Measurements from ENCODE around the gene ZNF580. TPM values are rescaled to one million over a fixed set of nuclear protein-coding genes. Genes with fewer than 3 reads are reported as not detected.

Gene ZNF580
- total RNA-seq, 1 donor from 2014 or later = 41.8 TPM

DNA sequence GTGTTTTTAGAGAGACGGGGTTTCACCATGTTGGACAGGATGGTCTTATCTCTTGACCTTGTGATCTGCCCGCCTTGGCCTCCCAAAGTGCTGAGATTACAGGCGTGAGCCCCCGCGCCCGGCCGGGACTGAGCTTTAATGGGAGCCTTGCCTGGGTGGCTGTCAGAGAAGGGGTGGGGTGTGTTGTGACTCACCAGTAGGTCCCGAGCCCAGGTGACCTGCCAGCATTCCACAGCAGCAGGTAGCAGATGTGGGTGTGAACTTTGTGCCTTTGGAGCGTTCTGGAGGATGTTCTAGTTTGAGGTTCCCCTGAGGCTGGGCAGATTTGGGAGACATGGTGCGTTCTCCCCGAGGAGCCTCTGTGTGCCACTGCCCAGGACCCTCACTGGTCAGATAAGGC lies 27.2 kb downstream of the ZNF580 start:
- no peak for DNase-seq (ENCODE audit: low read depth, low spot score)
- Mint-ChIP-seq H3K27me3 (ENCODE audit: low read depth) (peaks cover 3% of the 10 kb centered on the region), H3K27ac (ENCODE audit: unreplicated experiment) (no peak overlapping the region), H3K36me3 (ENCODE audit: low read depth) (peaks cover 14% of the 10 kb centered on the region), H3K4me1 (peaks cover 13% of the 10 kb centered on the region), H3K9me3 (no peaks in the 10 kb centered on the region), H3K4me3 (no peak overlapping the region)
- no peak for TF ChIP-seq CTCF (conservative IDR thresholded peaks at IDR 0.05)

DNA sequence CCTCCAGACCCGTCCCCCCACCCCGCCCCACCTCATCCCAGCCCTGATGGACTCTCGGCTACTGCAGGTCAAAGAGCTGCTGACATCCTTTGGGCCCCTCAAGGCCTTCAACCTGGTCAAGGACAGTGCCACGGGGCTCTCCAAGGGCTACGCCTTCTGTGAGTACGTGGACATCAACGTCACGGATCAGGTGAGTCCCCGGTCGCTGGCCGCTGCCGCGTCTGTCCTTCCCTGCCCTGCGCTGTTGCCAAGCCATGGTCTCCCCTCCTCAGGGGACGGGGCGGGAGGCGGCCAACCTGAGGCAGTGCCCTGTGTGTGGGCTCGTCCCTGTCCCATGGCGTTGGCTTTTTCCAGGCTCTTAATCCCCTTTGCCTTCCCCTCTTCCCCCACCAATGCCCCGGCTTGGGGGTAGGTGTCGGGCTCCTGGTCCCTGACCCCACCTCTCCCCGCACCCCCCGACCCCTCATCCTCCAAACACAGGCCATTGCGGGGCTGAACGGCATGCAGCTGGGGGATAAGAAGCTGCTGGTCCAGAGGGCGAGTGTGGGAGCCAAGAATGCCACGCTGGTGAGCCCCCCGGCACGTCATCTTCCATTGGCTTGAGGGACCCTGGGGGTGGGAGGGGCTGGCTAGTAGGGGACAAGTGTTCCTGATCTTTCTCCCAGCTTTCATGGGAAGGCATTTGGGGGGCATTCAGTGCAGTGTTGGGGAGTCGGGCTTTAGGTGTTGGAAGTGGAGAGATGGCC lies 28.0 kb downstream of the ZNF580 start:
- Mint-ChIP-seq H3K4me1 (peaks cover 20% of the 10 kb centered on the region), H3K36me3 (ENCODE audit: low read depth) (peaks cover 12% of the 10 kb centered on the region), H3K27ac (ENCODE audit: unreplicated experiment) (no peak overlapping the region), H3K27me3 (ENCODE audit: low read depth) (peaks cover 3% of the 10 kb centered on the region), H3K4me3 (no peak overlapping the region), H3K9me3 (no peaks in the 10 kb centered on the region)
- no peak for DNase-seq (ENCODE audit: low read depth, low spot score)
- no peak for TF ChIP-seq CTCF (conservative IDR thresholded peaks at IDR 0.05)

- no peak overlapping the region for H3K4me3 Mint-ChIP-seq
- H3K27me3 Mint-ChIP-seq (ENCODE audit: low read depth) = peaks cover 3% of the 10 kb centered on the region
- H3K9me3 Mint-ChIP-seq = no peaks in the 10 kb centered on the region
- H3K27ac Mint-ChIP-seq (ENCODE audit: unreplicated experiment) = no peak overlapping the region
- peaks cover 25% of the 10 kb centered on the region for H3K4me1 Mint-ChIP-seq
- no peak for TF ChIP-seq CTCF (conservative IDR thresholded peaks at IDR 0.05)
- no peak for DNase-seq (ENCODE audit: low read depth, low spot score)
- H3K36me3 Mint-ChIP-seq (ENCODE audit: low read depth) = peaks cover 13% of the 10 kb centered on the region
Observed at GRCh38 chr19:55669418-55670279, 28.8 kb downstream of the ZNF580 start.

GRCh38 chr19:55670280-55671053 lies 29.7 kb downstream of the ZNF580 start:
- peaks cover 14% of the 10 kb centered on the region for H3K36me3 Mint-ChIP-seq (ENCODE audit: low read depth)
- peak overlapping the region; percentile 85 for H3K4me3 Mint-ChIP-seq
- no peaks in the 10 kb centered on the region for H3K9me3 Mint-ChIP-seq
- no peak overlapping the region for H3K27ac Mint-ChIP-seq (ENCODE audit: unreplicated experiment)
- no peak for DNase-seq (ENCODE audit: low read depth, low spot score)
- H3K4me1 Mint-ChIP-seq = peaks cover 27% of the 10 kb centered on the region
- no peak for TF ChIP-seq CTCF (conservative IDR thresholded peaks at IDR 0.05)
- peaks cover 5% of the 10 kb centered on the region for H3K27me3 Mint-ChIP-seq (ENCODE audit: low read depth)

- Mint-ChIP-seq H3K4me3 (peak overlapping the region; percentile 85), H3K9me3 (no peaks in the 10 kb centered on the region), H3K27ac (ENCODE audit: unreplicated experiment) (peak overlapping the region; percentile 14), H3K27me3 (ENCODE audit: low read depth) (peaks cover 9% of the 10 kb centered on the region), H3K4me1 (peaks cover 32% of the 10 kb centered on the region), H3K36me3 (ENCODE audit: low read depth) (peaks cover 17% of the 10 kb centered on the region)
- no peak for TF ChIP-seq CTCF (conservative IDR thresholded peaks at IDR 0.05)
- no peak for DNase-seq (ENCODE audit: low read depth, low spot score)
Observed at GRCh38 chr19:55671054-55671378, 30.2 kb downstream of the ZNF580 start.
